ENCODE results near the gene ATG9A. TPM values are rescaled to one million over a fixed set of nuclear protein-coding genes. Genes with fewer than 3 reads are reported as not detected.

The ATG9A gene
- total and polyA plus RNA-seq, 2 of the 8 experiments (the other 6 are each of a cell fraction or from before 2014, with no cell fraction given) = 43.6 to 66.8 TPM

DNA sequence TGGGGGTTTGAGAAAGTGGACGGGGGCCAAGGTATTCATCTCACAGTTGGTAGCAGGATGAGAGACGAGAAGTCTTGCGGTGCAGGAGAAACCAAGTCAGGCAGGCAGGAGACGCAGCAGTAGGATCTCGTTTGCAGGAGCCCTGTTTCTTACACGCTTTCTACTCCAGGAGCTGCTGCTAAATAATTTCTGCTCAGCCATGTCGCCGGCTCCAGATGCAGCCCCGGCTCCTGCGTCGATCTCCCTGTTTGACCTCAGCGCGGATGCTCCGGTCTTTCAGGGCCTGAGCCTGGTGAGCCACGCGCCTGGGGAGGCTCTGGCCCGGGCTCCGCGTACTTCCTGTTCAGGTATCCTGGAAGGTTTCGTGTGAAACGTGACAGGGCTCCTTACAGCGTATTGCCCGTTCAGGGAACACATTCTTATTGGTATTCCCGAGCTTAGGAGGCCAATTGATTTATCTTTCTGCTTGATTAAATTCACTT lies 664 bp upstream of the ATG9A start:
- DNase-seq (ENCODE audit: low read depth in 1 of 2, low spot score in 2 of 2) (peak in 1 of 2 experiments; percentile 56), FAIRE-seq (no peak)
- Histone ChIP-seq H3K4me2 (ENCODE audit: insufficient read depth in 1 of 2, low read depth in 2 of 2, low read length in 2 of 2) (peak overlapping the region; percentile 88 to 91), H3K9ac (replicated peaks in 1 of 4; ENCODE audit: extremely low read depth in 1 of 4, low read depth in 3 of 4, low read length in 3 of 4) (peak overlapping the region; percentile 82 to 96 (median 86)), H3K56ac (replicated peaks; ENCODE audit: insufficient read length, low read depth, low read length) (peak overlapping the region; percentile 1), H3K23me2 (ENCODE audit: low read depth, low read length) (peaks cover 7% of the 10 kb centered on the region; the same call in 1 of the 2 replicates), H4K5ac (ENCODE audit: insufficient read length, low read depth, low read length) (peak overlapping the region; percentile 39), H3K36me3 (ENCODE audit: control insufficient read depth in 2 of 4, insufficient read depth in 4 of 4, low read length in 3 of 4) (peaks cover 24 to 48% (median 37%) of the 10 kb centered on the region in 4 experiments), H3K4me3 (ENCODE audit: extremely low read depth in 1 of 4, insufficient read depth in 2 of 4, low read depth in 3 of 4, low read length in 4 of 4) (peak overlapping the region; percentile 82 to 97 (median 92)), H4K91ac (replicated peaks; ENCODE audit: insufficient read length, low read length) (no peak overlapping the region), H3K14ac (ENCODE audit: insufficient read length) (no peak overlapping the region), H2BK120ac (replicated peaks; ENCODE audit: low read depth, low read length) (no peak overlapping the region), H3K4me1 (replicated peaks in 1 of 4; ENCODE audit: control insufficient read depth in 3 of 4, insufficient read depth in 4 of 4, low read length in 3 of 4) (peaks cover 0 to 6% (median 3%) of the 10 kb centered on the region in 4 experiments; a peak in 5 of 7 replicates), H4K20me1 (replicated peaks in 1 of 2; ENCODE audit: control insufficient read depth in 1 of 2, insufficient read depth in 2 of 2, low read length in 2 of 2) (no peaks in the 10 kb centered on the region), H2AK5ac (ENCODE audit: low read depth, low read length) (no peak overlapping the region), H3K9me3 (ENCODE audit: insufficient read depth in 2 of 2, low read depth in 1 of 2, low read length in 1 of 2) (no peaks in the 10 kb centered on the region), H2BK5ac (ENCODE audit: low read depth, low read length) (peak overlapping the region; percentile 41; the same call in 1 of the 2 replicates), H3K23ac (ENCODE audit: insufficient read length) (no peak overlapping the region), H2BK15ac (ENCODE audit: low read length) (no peak overlapping the region), H3K4ac (replicated peaks; ENCODE audit: insufficient read length, low read depth, low read length) (no peak overlapping the region), H2AFZ (ENCODE audit: low read length) (no peak overlapping the region), H3K18ac (ENCODE audit: extremely low read depth, low read length) (peak overlapping the region; percentile 26; the same call in 1 of the 2 replicates), H2BK12ac (ENCODE audit: low read depth, low read length) (peak overlapping the region; percentile 2; the same call in 1 of the 2 replicates), H3K27me3 (replicated peaks in 1 of 4; ENCODE audit: control insufficient read depth in 3 of 4, extremely low read depth in 1 of 4, insufficient read depth in 3 of 4, low read length in 3 of 4) (no peaks in the 10 kb centered on the region), H3K27ac (ENCODE audit: low read depth, low read length) (peak overlapping the region; percentile 65; the same call in 1 of the 2 replicates), H3K79me2 (ENCODE audit: control insufficient read depth in 1 of 2, insufficient read depth in 2 of 2, low read length in 2 of 2) (peaks cover 0 to 12% of the 10 kb centered on the region in 2 experiments; a peak in 2 of 4 replicates), H3K79me1 (ENCODE audit: low read depth, low read length) (no peaks in the 10 kb centered on the region; the same call in 1 of the 2 replicates), H4K8ac (ENCODE audit: extremely low read depth, insufficient read depth, low read length) (peak overlapping the region; percentile 88; the same call in 1 of the 2 replicates), H2BK20ac (ENCODE audit: low read length) (no peak overlapping the region)
- POLR2A ChIA-PET (ENCODE audit: partially characterized antibody) = interaction anchor here (0.7 to 4.6 kb wide), 16 partner anchors 8 to 78 kb away, joined by 3 to 57 read pairs (median 6); partner anchors contain the start of genes ABCB6, CNPPD1, GLB1L and STK16
- CTCF ChIA-PET (ENCODE audit: partially characterized antibody) = interaction anchor here (0.8 to 4.9 kb wide), 8 partner anchors 15 to 123 kb away, joined by 3 to 23 read pairs (median 4); partner anchors contain the start of genes GLB1L and STK16
- WGBS, 2 experiments (ENCODE audit: extremely low coverage in 1 of 2, insufficient coverage in 1 of 2, insufficient read length in 1 of 2, insufficient replicate concordance in 2 of 2, low coverage in 1 of 2, low lambda C conversion rate in 2 of 2, missing lambda C conversion rate in 1 of 2) = 4% methylated on average over 24 of the region's 24 CpGs; no CpG with 5 or more reads in 1 of the 2 experiments
- peak; percentile 76 for TF ChIP-seq SAP30 (IDR thresholded peaks at IDR 0.05; ENCODE audit: insufficient read depth, insufficient replicate concordance, low read length)
- TF ChIP-seq GTF2F1 (IDR thresholded peaks at IDR 0.05; ENCODE audit: borderline replicate concordance, low read depth, low read length) = no peak
- peak in 1 of 2 experiments; percentile 24; a peak in 2 of 3 replicates for TF ChIP-seq POLR2A (IDR thresholded peaks at IDR 0.05; ENCODE audit: control extremely low read depth in 1 of 2, low read depth in 2 of 2, low read length in 2 of 2)
- TF ChIP-seq EP300 (IDR thresholded peaks at IDR 0.05; ENCODE audit: borderline replicate concordance in 1 of 2, low read depth in 2 of 2, low read length in 2 of 2) = no peak
- no peak for TF ChIP-seq RNF2 (IDR thresholded peaks at IDR 0.05; ENCODE audit: borderline replicate concordance, low read depth, low read length, missing control alignments, poor library complexity, severe bottlenecking)
- no peak for TF ChIP-seq RXRA (IDR thresholded peaks at IDR 0.05; ENCODE audit: insufficient read depth, low read depth, low read length)
- no peak for TF ChIP-seq BCL11A (IDR thresholded peaks at IDR 0.05; ENCODE audit: low read depth in 2 of 2, low read length in 2 of 2)
- peak in 1 of 2 experiments; percentile 26; a peak in 1 of 4 replicates for TF ChIP-seq SIN3A (conservative IDR thresholded peaks at IDR 0.05 in 1 of 2, IDR thresholded peaks at IDR 0.05 in 1 of 2; ENCODE audit: low read depth in 1 of 2, low read length in 2 of 2)
- no peak for TF ChIP-seq YY1 (IDR thresholded peaks at IDR 0.05; ENCODE audit: low read depth, low read length)
